Common myeloid progenitor, CD34-positive (primary cell): ENCODE results near the gene SLC22A23.

Experiments
- CTCF ChIA-PET: fragments of 350-600 bp; sonication (Branson Sonifier 250); formaldehyde crosslinking; loops from one replicate; lab custom pipeline; 2021; ENCODE audit warnings: antibody characterized with exemption; lab: Charles Lee
- POLR2A ChIA-PET: fragments of 350-600 bp; sonication (Branson Sonifier 250); formaldehyde crosslinking; loops from one replicate; lab custom pipeline; 2021; ENCODE audit warnings: antibody characterized with exemption; lab: Charles Lee
- DNase-seq, 3 donors: peaks; one replicate each; pipeline versions ENCODE4 v3.0.0 to v3.0.0-alpha.2; 2013
- H3K27ac ChIP-seq, 2 experiments: 1 replicate in 1 of 2; 2 replicates in 1 of 2; pipeline ENCODE4 v1.7.0; 2013; ENCODE audit warnings: inconsistent platforms in 2 of 2, low read length in 2 of 2, mild to moderate bottlenecking in 2 of 2, low read depth in 1 of 2, moderate library complexity in 1 of 2; ENCODE audit not compliant: severe bottlenecking in 2 of 2, insufficient read depth in 1 of 2, poor library complexity in 1 of 2
- H3K27me3 ChIP-seq, 5 experiments: replicated peaks in 2 of 5; 1 replicate in 3 of 5; 2 replicates in 2 of 5; pipeline versions ENCODE4 v1.6.1 to v1.7.0; 2013; ENCODE audit warnings: low read length in 4 of 5, mild to moderate bottlenecking in 2 of 5, moderate library complexity in 2 of 5, inconsistent platforms in 1 of 5; ENCODE audit not compliant: insufficient read depth in 5 of 5, control insufficient read depth in 4 of 5
- H3K36me3 ChIP-seq, 4 experiments: 1 replicate in 2 of 4; 2 replicates in 2 of 4; pipeline versions ENCODE4 v1.6.1 to v1.7.0; 2013; ENCODE audit warnings: low read length in 3 of 4, control low read depth in 1 of 4, mild to moderate bottlenecking in 1 of 4; ENCODE audit not compliant: control insufficient read depth in 4 of 4, insufficient read depth in 4 of 4
- H3K4me1 ChIP-seq, 4 experiments: 1 replicate in 3 of 4; 2 replicates in 1 of 4; pipeline versions ENCODE4 v1.6.1 to v1.7.1; 2013; ENCODE audit warnings: low read length in 3 of 4, mild to moderate bottlenecking in 3 of 4, control low read depth in 1 of 4, inconsistent platforms in 1 of 4, moderate library complexity in 1 of 4; ENCODE audit not compliant: control insufficient read depth in 4 of 4, insufficient read depth in 4 of 4; ENCODE audit errors: control extremely low read depth in 1 of 4
- H3K4me3 ChIP-seq, 7 experiments: 1 replicate in 4 of 7; 2 replicates in 3 of 7; pipeline versions ENCODE4 v1.5.1 to v1.7.0; 2013; ENCODE audit warnings: mild to moderate bottlenecking in 7 of 7, low read length in 6 of 7, moderate library complexity in 6 of 7, inconsistent platforms in 2 of 7, low read depth in 2 of 7, control low read depth in 1 of 7; ENCODE audit not compliant: insufficient read depth in 4 of 7, control insufficient read depth in 1 of 7; ENCODE audit errors: extremely low read depth in 1 of 7
- H3K9me3 ChIP-seq, 5 experiments: 1 replicate in 4 of 5; 2 replicates in 1 of 5; pipeline versions ENCODE4 v1.6.1 to v1.7.1; 2013; ENCODE audit warnings: low read length in 4 of 5, mild to moderate bottlenecking in 2 of 5, inconsistent platforms in 1 of 5, low read depth in 1 of 5, moderate library complexity in 1 of 5; ENCODE audit not compliant: control insufficient read depth in 4 of 5, insufficient read depth in 2 of 5; ENCODE audit errors: control extremely low read depth in 1 of 5
- WGBS: methylation state at CpG from one replicate; pipeline ENCODE4 v1.1.5; 2013; ENCODE audit not compliant: insufficient coverage; 5-methylcytosine and 5-hydroxymethylcytosine counted together

Gene SLC22A23

GRCh38 chr6:3473773-3474172 lies 16.9 kb upstream of the SLC22A23 start:
- DNase-seq, result no peak
- 100% methylated on average over 4 of the region's 5 CpGs for WGBS
- Histone ChIP-seq H3K27me3 (no peaks in the 10 kb centered on the region), H3K36me3 (no peaks in the 10 kb centered on the region), H3K4me1 (peaks cover 0 to 3% (median 1%) of the 10 kb centered on the region in 4 experiments), H3K9me3 (no peaks in the 10 kb centered on the region), H3K27ac (no peak overlapping the region), H3K4me3 (no peak overlapping the region)
- ChIA-PET CTCF (interaction anchor here (1.3 to 2.0 kb wide), 4 partner anchors 10 to 62 kb away, joined by 3 to 8 read pairs (median 4); no protein-coding TSS in a partner anchor), POLR2A (interaction anchor here (0.6 kb wide), 1 partner anchor 353 kb away, joined by 3 read pairs; no protein-coding TSS in a partner anchor)

DNA sequence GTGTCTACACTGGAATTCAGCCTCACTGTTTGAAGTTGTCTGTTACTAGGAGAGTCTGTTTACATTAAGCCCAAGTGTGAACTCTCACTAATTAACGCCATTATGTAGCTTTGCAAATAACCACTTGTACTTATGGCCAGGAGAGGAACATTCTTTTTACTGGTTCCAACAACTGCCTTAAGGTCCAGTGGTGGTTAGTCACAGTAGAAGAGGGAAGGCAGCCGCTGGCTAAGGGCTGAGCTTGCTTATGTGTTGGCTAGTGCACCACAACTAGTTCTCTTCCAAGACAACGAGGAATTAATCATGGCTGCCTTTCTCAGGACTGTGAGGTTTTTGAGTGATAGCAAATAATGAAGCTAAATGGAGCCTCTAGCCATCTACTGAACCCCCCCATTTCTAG lies 14.9 kb upstream of the SLC22A23 start:
- Histone ChIP-seq H3K9me3 (no peaks in the 10 kb centered on the region), H3K36me3 (no peaks in the 10 kb centered on the region), H3K27me3 (no peaks in the 10 kb centered on the region), H3K4me1 (peaks cover 0 to 3% (median 1%) of the 10 kb centered on the region in 4 experiments), H3K27ac (no peak overlapping the region), H3K4me3 (no peak overlapping the region)
- WGBS, result 100% methylated on average over 3 of the region's 3 CpGs
- DNase-seq, result no peak
- ChIA-PET POLR2A (no interaction called here), CTCF (interaction anchor here (1.2 to 1.7 kb wide), 4 partner anchors 10 to 260 kb away, joined by 3 to 5 read pairs (median 4); no protein-coding TSS in a partner anchor)

GRCh38 chr6:3471286-3471685 lies 14.4 kb upstream of the SLC22A23 start:
- no peaks in the 10 kb centered on the region for H3K9me3 ChIP-seq
- ChIA-PET CTCF (interaction anchor here (1.2 to 1.7 kb wide), 2 partner anchors 10 to 18 kb away, joined by 3 read pairs; no protein-coding TSS in a partner anchor), POLR2A (no interaction called here)
- H3K27ac ChIP-seq, result no peak overlapping the region
- no peak overlapping the region for H3K4me3 ChIP-seq
- no peaks in the 10 kb centered on the region for H3K27me3 ChIP-seq
- H3K36me3 ChIP-seq, result no peaks in the 10 kb centered on the region
- no peak for DNase-seq
- peaks cover 0 to 3% (median 1%) of the 10 kb centered on the region in 4 experiments for H3K4me1 ChIP-seq
- WGBS, result 100% methylated on average over 4 of the region's 5 CpGs

- WGBS, result 94% methylated on average over 9 of the region's 9 CpGs
- CTCF ChIA-PET, result no interaction called here
Measured at GRCh38 chr6:3468585-3468984, 11.7 kb upstream of the SLC22A23 start.

DNA sequence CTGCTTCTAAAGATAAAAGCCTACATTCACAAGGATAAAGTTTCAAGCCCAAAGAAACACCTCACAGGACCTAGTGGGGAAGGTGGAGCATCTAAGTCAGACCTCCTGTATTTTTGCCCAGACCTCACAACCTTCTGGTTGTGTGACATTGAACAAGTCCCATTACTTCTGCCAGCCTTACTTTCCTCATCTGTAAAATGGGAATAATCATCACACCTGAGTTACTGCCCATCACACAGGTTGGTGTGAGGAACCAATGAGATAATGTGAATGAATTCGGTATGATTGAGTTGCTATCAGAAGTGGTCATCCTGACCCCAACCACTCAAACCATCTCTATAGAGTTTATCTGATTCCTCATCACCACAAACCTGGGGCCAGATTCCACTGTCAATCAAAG lies 11.1 kb upstream of the SLC22A23 start:
- no CpG with 5 or more reads among the region's 1 CpG for WGBS
- H3K36me3 ChIP-seq, result no peaks in the 10 kb centered on the region
- ChIA-PET POLR2A (no interaction called here), CTCF (no interaction called here)
- no peak overlapping the region for H3K27ac ChIP-seq
- DNase-seq, result no peak
- H3K4me1 ChIP-seq, result peaks cover 0 to under 1% (median 0%) of the 10 kb centered on the region in 4 experiments
- H3K9me3 ChIP-seq, result no peaks in the 10 kb centered on the region
- no peak overlapping the region for H3K4me3 ChIP-seq
- no peaks in the 10 kb centered on the region for H3K27me3 ChIP-seq

More at GRCh38 chr6:3468585-3468984, 11.7 kb upstream of the SLC22A23 start:
- no peak overlapping the region for H3K27ac ChIP-seq
- no peaks in the 10 kb centered on the region for H3K27me3 ChIP-seq
- H3K4me1 ChIP-seq, result peaks cover 0 to 3% (median 1%) of the 10 kb centered on the region in 4 experiments
- H3K36me3 ChIP-seq, result no peaks in the 10 kb centered on the region
- no peak overlapping the region for H3K4me3 ChIP-seq
- DNase-seq, result no peak
- POLR2A ChIA-PET, result interaction anchor here (0.6 kb wide), 1 partner anchor 422 kb away, joined by 3 read pairs; no protein-coding TSS in a partner anchor
- no peaks in the 10 kb centered on the region for H3K9me3 ChIP-seq

DNA sequence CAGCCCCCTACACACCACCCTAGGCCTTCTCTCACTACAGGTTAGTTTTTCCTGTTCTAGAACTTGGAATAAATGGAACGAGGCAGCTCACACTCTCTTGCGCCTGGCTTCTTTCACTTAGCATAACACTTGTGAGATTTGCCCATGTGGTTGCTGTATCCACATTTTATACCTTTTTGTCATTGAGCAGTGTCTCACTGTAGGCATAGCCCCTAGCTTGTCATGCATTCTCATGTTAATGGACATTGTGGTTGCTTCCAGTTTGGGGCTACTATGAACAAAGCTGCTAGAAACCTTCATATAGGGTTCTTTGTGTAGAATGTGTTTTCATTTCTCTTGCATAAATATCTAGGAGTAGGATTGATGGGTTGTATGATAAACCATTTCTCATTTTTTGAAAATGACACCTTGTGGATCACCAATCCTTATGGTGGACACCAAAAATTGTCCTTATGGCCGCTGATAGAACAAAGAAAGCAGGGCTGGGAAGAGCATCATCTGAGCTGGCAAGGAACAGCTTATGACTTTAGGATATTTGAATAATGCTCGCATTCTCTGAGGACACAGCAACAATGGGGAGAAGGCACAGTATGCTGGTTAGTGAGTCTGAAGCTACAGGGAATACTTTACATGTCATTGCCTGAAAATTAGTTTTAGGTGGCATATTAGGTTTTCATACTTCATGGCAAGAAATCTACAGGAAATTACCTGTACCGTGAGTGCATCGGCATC lies 9.8 kb upstream of the SLC22A23 start:
- ChIA-PET POLR2A (no interaction called here), CTCF (interaction anchor here (0.9 kb wide), 2 partner anchors 9 to 12 kb away, joined by 3 read pairs; no protein-coding TSS in a partner anchor)
- no peaks in the 10 kb centered on the region for H3K27me3 ChIP-seq
- H3K4me3 ChIP-seq, result no peak overlapping the region
- no peak for DNase-seq
- no peaks in the 10 kb centered on the region for H3K9me3 ChIP-seq
- no peaks in the 10 kb centered on the region for H3K36me3 ChIP-seq
- 97% methylated on average over 6 of the region's 6 CpGs for whole genome bisulfite sequencing
- H3K27ac ChIP-seq, result no peak overlapping the region
- no peaks in the 10 kb centered on the region for H3K4me1 ChIP-seq

DNA sequence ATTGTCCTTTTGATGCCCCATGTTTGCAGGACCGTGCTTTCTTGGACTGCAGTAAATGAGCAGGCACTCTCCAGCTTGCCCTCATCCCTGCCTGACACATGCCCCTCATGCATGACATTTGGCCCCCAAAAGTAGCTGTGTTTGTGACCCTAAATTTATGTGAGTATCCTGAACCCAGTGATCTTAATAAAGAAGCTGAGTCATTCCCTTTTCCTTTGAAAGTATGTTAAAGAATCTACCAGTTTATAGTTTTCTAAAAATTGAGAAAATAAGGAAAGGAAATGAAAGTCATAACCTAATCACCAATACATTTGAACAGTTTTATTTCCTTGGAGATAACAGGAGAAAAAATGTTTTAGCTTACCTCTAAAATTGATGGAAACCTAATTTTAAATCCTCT lies 3.4 kb upstream of the SLC22A23 start:
- no peak overlapping the region for H3K4me3 ChIP-seq
- CTCF ChIA-PET, result interaction anchor here (0.9 to 1.5 kb wide), 5 partner anchors 12 to 134 kb away, joined by 3 to 5 read pairs (median 3); no protein-coding TSS in a partner anchor
- H3K27ac ChIP-seq, result no peak overlapping the region
- POLR2A ChIA-PET, result interaction anchor here (0.6 kb wide), 1 partner anchor 13 kb away, joined by 3 read pairs; no protein-coding TSS in a partner anchor
- peaks cover 4 to 25% (median 6%) of the 10 kb centered on the region in 5 experiments for H3K27me3 ChIP-seq
- no peaks in the 10 kb centered on the region for H3K9me3 ChIP-seq
- DNase-seq, result no peak
- no CpG with 5 or more reads among the region's 1 CpG for WGBS
- no peaks in the 10 kb centered on the region for H3K36me3 ChIP-seq
- H3K4me1 ChIP-seq, result peaks cover 0 to 19% (median 17%) of the 10 kb centered on the region in 4 experiments
